Measurements from ENCODE around the gene RNF39.
A peak's percentile ranks its signal among the peaks of the same experiment; 100 is the strongest.

The RNF39 gene

DNA sequence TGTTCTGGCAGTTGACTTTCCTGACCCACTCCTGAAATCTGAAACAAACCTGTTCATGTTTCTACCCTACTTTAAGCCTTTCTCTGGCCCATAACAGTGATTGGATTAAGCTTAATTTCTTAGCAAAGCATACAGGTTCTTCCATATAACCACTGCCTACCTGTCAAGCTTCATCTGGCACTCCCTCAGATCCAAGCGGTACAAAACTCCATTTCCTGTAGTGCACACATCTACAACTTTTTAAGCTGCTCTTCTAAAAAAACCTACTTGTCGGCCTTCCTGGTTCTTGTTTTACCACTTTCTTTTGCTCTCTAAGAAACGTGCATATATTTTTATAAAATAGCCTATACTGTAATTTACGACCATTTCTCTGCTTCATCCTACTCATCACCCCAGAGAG lies 9.5 kb downstream of the RNF39 start:
- Histone ChIP-seq H3K27ac (ENCODE audit: low read depth, low read length) (peak overlapping the region; percentile 87), H3K36me3 (ENCODE audit: control insufficient read depth, insufficient read depth, low read length) (no peaks in the 10 kb centered on the region)
- DNase-seq, result peak; percentile 2

DNA sequence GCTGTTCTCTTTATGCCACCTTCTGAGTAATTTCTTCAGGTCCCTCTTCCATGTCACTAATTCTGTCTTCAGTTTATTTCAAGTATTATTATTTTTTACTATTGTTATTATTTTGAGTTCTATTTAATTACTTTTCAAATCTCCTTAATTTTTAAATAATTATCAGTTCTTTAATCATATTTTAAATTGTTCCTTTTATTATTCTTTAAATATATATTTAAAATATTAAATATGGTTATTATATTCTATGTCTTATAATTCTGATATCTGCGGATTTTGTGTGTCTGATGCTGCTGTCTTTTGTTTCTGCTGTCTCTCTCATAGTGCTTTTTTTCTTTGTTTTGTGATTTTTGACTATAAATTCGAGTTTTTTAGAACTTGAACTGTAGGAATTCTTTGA lies 12.3 kb downstream of the RNF39 start:
- Histone ChIP-seq H2BK120ac (ENCODE audit: low read depth, low read length) (no peak overlapping the region), H4K5ac (ENCODE audit: low read length) (no peak overlapping the region), H3K4me2 (ENCODE audit: low read length) (no peak overlapping the region), H3K79me1 (ENCODE audit: low read length) (peaks cover 8% of the 10 kb centered on the region), H3K56ac (ENCODE audit: low read length) (no peak overlapping the region), H2BK15ac (replicated peaks; ENCODE audit: low read depth) (no peak overlapping the region), H3K36me3 (ENCODE audit: control insufficient read depth, insufficient read depth, low read length) (no peaks in the 10 kb centered on the region), H3K4me3 (ENCODE audit: low read length) (no peak overlapping the region), H3K9ac (ENCODE audit: low read length) (no peak overlapping the region), H3K18ac (ENCODE audit: low read length) (no peak overlapping the region), H3K4me1 (ENCODE audit: control insufficient read depth, low read depth, low read length) (peaks cover 4% of the 10 kb centered on the region), H3K27me3 (ENCODE audit: insufficient read depth, low read length, poor library complexity) (no peaks in the 10 kb centered on the region), H3K23ac (ENCODE audit: low read length) (no peak overlapping the region), H2AK5ac (ENCODE audit: low read length) (no peak overlapping the region), H4K8ac (ENCODE audit: low read depth, low read length) (no peak overlapping the region), H2BK5ac (ENCODE audit: low read length) (no peak overlapping the region), H3K4ac (ENCODE audit: low read depth, low read length) (no peak overlapping the region), H3K79me2 (ENCODE audit: control insufficient read depth, insufficient read depth, low read length) (peaks cover 4% of the 10 kb centered on the region), H3K27ac (ENCODE audit: low read depth, low read length) (no peak overlapping the region)
- no CpG with 5 or more reads among the region's 2 CpGs for WGBS (ENCODE audit: extremely low coverage, insufficient coverage, low lambda C conversion rate)
- no peak for DNase-seq

More for the DNA sequence above, 9.5 kb downstream of the RNF39 start:
- H3K4ac ChIP-seq (ENCODE audit: low read depth, low read length), result no peak overlapping the region
- no peak overlapping the region for H4K5ac ChIP-seq (ENCODE audit: low read length)
- no peak overlapping the region for H2BK5ac ChIP-seq (ENCODE audit: low read length)
- H3K9ac ChIP-seq (ENCODE audit: low read length), result peak overlapping the region; percentile 95
- no CpG with 5 or more reads among the region's 4 CpGs for WGBS (ENCODE audit: extremely low coverage, insufficient coverage, low lambda C conversion rate)
- no peak overlapping the region for H2BK15ac ChIP-seq (replicated peaks; ENCODE audit: low read depth)
- no peak overlapping the region for H3K18ac ChIP-seq (ENCODE audit: low read length)
- H3K23ac ChIP-seq (ENCODE audit: low read length), result no peak overlapping the region
- peaks cover 8% of the 10 kb centered on the region for H3K27me3 ChIP-seq (ENCODE audit: insufficient read depth, low read length, poor library complexity)
- H2BK120ac ChIP-seq (ENCODE audit: low read depth, low read length), result no peak overlapping the region
- peaks cover 6% of the 10 kb centered on the region for H3K79me1 ChIP-seq (ENCODE audit: low read length)
- H3K4me1 ChIP-seq (ENCODE audit: control insufficient read depth, low read depth, low read length), result peaks cover 2% of the 10 kb centered on the region
- H3K79me2 ChIP-seq (ENCODE audit: control insufficient read depth, insufficient read depth, low read length), result peaks cover 2% of the 10 kb centered on the region
- no peak overlapping the region for H2AK5ac ChIP-seq (ENCODE audit: low read length)
- H4K8ac ChIP-seq (ENCODE audit: low read depth, low read length), result no peak overlapping the region
- peak overlapping the region; percentile 99 for H3K56ac ChIP-seq (ENCODE audit: low read length)
- peak overlapping the region; percentile 100 for H3K4me2 ChIP-seq (ENCODE audit: low read length)
- peak overlapping the region; percentile 84 for H3K4me3 ChIP-seq (ENCODE audit: low read length)

- Histone ChIP-seq H3K36me3 (ENCODE audit: control insufficient read depth, insufficient read depth, low read length) (no peaks in the 10 kb centered on the region), H2BK120ac (ENCODE audit: low read depth, low read length) (no peak overlapping the region), H3K18ac (ENCODE audit: low read length) (no peak overlapping the region), H3K4me1 (ENCODE audit: control insufficient read depth, low read depth, low read length) (peaks cover 4% of the 10 kb centered on the region), H4K5ac (ENCODE audit: low read length) (no peak overlapping the region), H2BK15ac (replicated peaks; ENCODE audit: low read depth) (no peak overlapping the region), H3K4me2 (ENCODE audit: low read length) (no peak overlapping the region), H3K9ac (ENCODE audit: low read length) (no peak overlapping the region), H3K27me3 (ENCODE audit: insufficient read depth, low read length, poor library complexity) (no peaks in the 10 kb centered on the region), H3K56ac (ENCODE audit: low read length) (no peak overlapping the region), H2BK5ac (ENCODE audit: low read length) (no peak overlapping the region), H4K8ac (ENCODE audit: low read depth, low read length) (no peak overlapping the region), H3K23ac (ENCODE audit: low read length) (no peak overlapping the region), H3K27ac (ENCODE audit: low read depth, low read length) (no peak overlapping the region), H3K79me2 (ENCODE audit: control insufficient read depth, insufficient read depth, low read length) (peaks cover 4% of the 10 kb centered on the region), H3K4ac (ENCODE audit: low read depth, low read length) (no peak overlapping the region), H2AK5ac (ENCODE audit: low read length) (no peak overlapping the region), H3K4me3 (ENCODE audit: low read length) (no peak overlapping the region), H3K79me1 (ENCODE audit: low read length) (peaks cover 8% of the 10 kb centered on the region)
- DNase-seq, result no peak
- WGBS (ENCODE audit: extremely low coverage, insufficient coverage, low lambda C conversion rate), result no CpG with 5 or more reads among the region's 7 CpGs
Observed at GRCh38 chr6:30062471-30063178, 12.9 kb downstream of the RNF39 start.

- Histone ChIP-seq H3K4me2 (ENCODE audit: low read length) (peak overlapping the region; percentile 94), H3K79me1 (ENCODE audit: low read length) (peaks cover 8% of the 10 kb centered on the region), H2BK15ac (replicated peaks; ENCODE audit: low read depth) (no peak overlapping the region), H3K4me3 (ENCODE audit: low read length) (peak overlapping the region; percentile 97), H4K5ac (ENCODE audit: low read length) (no peak overlapping the region), H2BK5ac (ENCODE audit: low read length) (no peak overlapping the region), H3K27me3 (ENCODE audit: insufficient read depth, low read length, poor library complexity) (no peaks in the 10 kb centered on the region), H3K36me3 (ENCODE audit: control insufficient read depth, insufficient read depth, low read length) (no peaks in the 10 kb centered on the region), H3K79me2 (ENCODE audit: control insufficient read depth, insufficient read depth, low read length) (peaks cover 4% of the 10 kb centered on the region), H3K18ac (ENCODE audit: low read length) (no peak overlapping the region), H3K56ac (ENCODE audit: low read length) (peak overlapping the region; percentile 98), H3K4me1 (ENCODE audit: control insufficient read depth, low read depth, low read length) (peaks cover 4% of the 10 kb centered on the region), H3K23ac (ENCODE audit: low read length) (no peak overlapping the region), H4K8ac (ENCODE audit: low read depth, low read length) (no peak overlapping the region), H2AK5ac (ENCODE audit: low read length) (peak overlapping the region; percentile 27), H3K4ac (ENCODE audit: low read depth, low read length) (no peak overlapping the region), H2BK120ac (ENCODE audit: low read depth, low read length) (no peak overlapping the region), H3K27ac (ENCODE audit: low read depth, low read length) (no peak overlapping the region), H3K9ac (ENCODE audit: low read length) (peak overlapping the region; percentile 97)
- WGBS (ENCODE audit: extremely low coverage, insufficient coverage, low lambda C conversion rate), result no CpG with 5 or more reads among the region's 13 CpGs
- no peak for DNase-seq
Observed at GRCh38 chr6:30061858-30062458, 13.6 kb downstream of the RNF39 start.

DNA sequence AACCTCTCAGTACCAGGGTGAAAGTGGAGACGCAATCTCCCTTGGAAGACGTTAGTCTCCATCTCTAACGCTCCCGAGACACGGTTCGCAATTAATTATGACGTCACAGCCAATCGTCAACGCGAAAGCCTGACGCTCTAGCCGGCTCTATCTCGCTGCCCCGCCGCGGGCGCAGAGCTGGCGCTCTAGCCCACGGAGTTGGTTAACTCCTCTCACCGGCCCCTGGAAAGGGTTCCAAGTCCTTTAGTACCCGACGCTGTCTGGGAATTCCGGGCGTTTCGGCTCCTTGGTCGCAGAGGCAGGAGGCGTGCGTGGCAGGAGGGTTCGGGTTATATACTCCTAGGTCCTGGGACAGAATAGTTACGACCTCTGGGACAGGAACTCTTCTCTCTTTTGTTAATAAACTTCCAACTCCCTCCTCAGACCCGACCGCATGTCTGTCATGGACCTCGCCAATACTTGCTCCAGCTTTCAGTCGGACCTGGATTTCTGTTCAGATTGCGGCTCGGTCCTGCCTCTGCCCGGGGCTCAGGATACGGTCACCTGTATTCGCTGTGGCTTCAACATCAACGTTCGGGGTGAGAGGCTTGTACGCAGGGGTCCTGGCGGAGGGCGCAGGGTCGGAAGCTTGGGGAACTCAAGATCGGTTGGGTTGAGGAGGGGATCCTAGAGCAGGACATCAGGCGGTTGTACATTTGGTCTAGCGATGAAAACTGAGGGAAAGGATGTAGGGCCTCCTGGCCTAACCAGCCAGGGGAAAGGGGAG lies 14.3 kb downstream of the RNF39 start, which contains the start of gene POLR1H:
TSS of gene POLR1H (plus strand) at position 174 of the 766 bp plus-strand sequence. CDS start at position 434, 260 bp downstream.
- no CpG with 5 or more reads among the region's 48 CpGs for WGBS (ENCODE audit: extremely low coverage, insufficient coverage, low lambda C conversion rate)
- Histone ChIP-seq H3K79me1 (ENCODE audit: low read length) (peaks cover 8% of the 10 kb centered on the region), H3K4me2 (ENCODE audit: low read length) (peak within 1 kb of the TSS; percentile 94), H3K36me3 (ENCODE audit: control insufficient read depth, insufficient read depth, low read length) (no peaks in the 10 kb centered on the region), H3K4me1 (ENCODE audit: control insufficient read depth, low read depth, low read length) (peaks cover 4% of the 10 kb centered on the region), H4K5ac (ENCODE audit: low read length) (peak within 1 kb of the TSS; percentile 47), H3K18ac (ENCODE audit: low read length) (peak within 1 kb of the TSS; percentile 22), H4K8ac (ENCODE audit: low read depth, low read length) (peak within 1 kb of the TSS; percentile 84), H3K56ac (ENCODE audit: low read length) (peak within 1 kb of the TSS; percentile 98), H2AK5ac (ENCODE audit: low read length) (peak within 1 kb of the TSS; percentile 27), H3K23ac (ENCODE audit: low read length) (no peak within 1 kb of the TSS), H3K27ac (ENCODE audit: low read depth, low read length) (peak within 1 kb of the TSS; percentile 22), H3K4ac (ENCODE audit: low read depth, low read length) (no peak within 1 kb of the TSS), H3K4me3 (ENCODE audit: low read length) (peak within 1 kb of the TSS; percentile 97), H3K79me2 (ENCODE audit: control insufficient read depth, insufficient read depth, low read length) (peaks cover 4% of the 10 kb centered on the region), H2BK15ac (replicated peaks; ENCODE audit: low read depth) (no peak within 1 kb of the TSS), H3K27me3 (ENCODE audit: insufficient read depth, low read length, poor library complexity) (no peaks in the 10 kb centered on the region), H2BK5ac (ENCODE audit: low read length) (peak within 1 kb of the TSS; percentile 11), H2BK120ac (ENCODE audit: low read depth, low read length) (no peak within 1 kb of the TSS), H3K9ac (ENCODE audit: low read length) (peak within 1 kb of the TSS; percentile 97)
- DNase-seq, result peak; percentile 98

Data from mesendoderm (in vitro differentiated cells).